Fibroblast of mammary gland (primary cell): Measurements from ENCODE around the gene INPP4B.
"Not testable (repeated sequence)": the region's sequence is repeated elsewhere in the genome, so short reads cannot be mapped to it uniquely, and the experiment has no call there.

ENCODE experiments used
- DNase-seq: peaks from one replicate; pipeline ENCODE4 v3.0.0-alpha.2; 2010; ENCODE audit warnings: low read depth
- H3K4me3 ChIP-seq: 2 replicates; pipeline ENCODE4 v1.5.1; 2011; ENCODE audit warnings: low read depth, mild to moderate bottlenecking, low read length, moderate library complexity; ENCODE audit not compliant: control insufficient read depth
- CTCF ChIP-seq: conservative IDR thresholded peaks from 2 replicates; pipeline ENCODE4 v1.5.1; 2011; ENCODE audit warnings: low read depth, low read length, inconsistent platforms; ENCODE audit not compliant: control insufficient read depth, insufficient read depth

The INPP4B gene

GRCh38 chr4:142815834-142816233 lies 30.3 kb downstream of the INPP4B start:
- TF ChIP-seq CTCF = no peak
- no peak overlapping the region for H3K4me3 ChIP-seq
- peak; percentile 84 for DNase-seq

GRCh38 chr4:142813388-142813787 lies 32.7 kb downstream of the INPP4B start:
- H3K4me3 ChIP-seq = no peak overlapping the region
- no peak for DNase-seq
- no peak for TF ChIP-seq CTCF

- DNase-seq = no peak
- TF ChIP-seq CTCF = no peak
Measured at GRCh38 chr4:142812091-142812490, 34.0 kb downstream of the INPP4B start.

GRCh38 chr4:142811034-142811433 lies 35.1 kb downstream of the INPP4B start:
- no peak for DNase-seq
- no peak for TF ChIP-seq CTCF
- no peak overlapping the region for H3K4me3 ChIP-seq

More at GRCh38 chr4:142812091-142812490, 34.0 kb downstream of the INPP4B start:
- H3K4me3 ChIP-seq = no peak overlapping the region

- no peak for TF ChIP-seq CTCF
- peak; percentile 24 for DNase-seq
- H3K4me3 ChIP-seq = no peak overlapping the region
Measured at GRCh38 chr4:142809559-142809958, 36.5 kb downstream of the INPP4B start.

- not testable (repeated sequence) for DNase-seq, H3K4me3 ChIP-seq
Measured at GRCh38 chr4:142803879-142804278, 42.2 kb downstream of the INPP4B start.

GRCh38 chr4:142801966-142802365 lies 44.1 kb downstream of the INPP4B start:
- DNase-seq = no peak
- no peak for TF ChIP-seq CTCF
- no peak overlapping the region for H3K4me3 ChIP-seq

GRCh38 chr4:142781114-142781513 lies 65.0 kb downstream of the INPP4B start:
- DNase-seq = peak; percentile 21
- no peak for TF ChIP-seq CTCF
- H3K4me3 ChIP-seq = no peak overlapping the region
